ENCODE measurements around the gene SYT5. TPM values are rescaled to one million over a fixed set of nuclear protein-coding genes. Genes with fewer than 3 reads are reported as not detected.

The SYT5 gene
- total RNA-seq: 1 to 10 TPM in 1 of 4 donors, under 1 TPM in 2, not detected in 1; 0.48 to 9.6 (median 0.96) TPM

DNA sequence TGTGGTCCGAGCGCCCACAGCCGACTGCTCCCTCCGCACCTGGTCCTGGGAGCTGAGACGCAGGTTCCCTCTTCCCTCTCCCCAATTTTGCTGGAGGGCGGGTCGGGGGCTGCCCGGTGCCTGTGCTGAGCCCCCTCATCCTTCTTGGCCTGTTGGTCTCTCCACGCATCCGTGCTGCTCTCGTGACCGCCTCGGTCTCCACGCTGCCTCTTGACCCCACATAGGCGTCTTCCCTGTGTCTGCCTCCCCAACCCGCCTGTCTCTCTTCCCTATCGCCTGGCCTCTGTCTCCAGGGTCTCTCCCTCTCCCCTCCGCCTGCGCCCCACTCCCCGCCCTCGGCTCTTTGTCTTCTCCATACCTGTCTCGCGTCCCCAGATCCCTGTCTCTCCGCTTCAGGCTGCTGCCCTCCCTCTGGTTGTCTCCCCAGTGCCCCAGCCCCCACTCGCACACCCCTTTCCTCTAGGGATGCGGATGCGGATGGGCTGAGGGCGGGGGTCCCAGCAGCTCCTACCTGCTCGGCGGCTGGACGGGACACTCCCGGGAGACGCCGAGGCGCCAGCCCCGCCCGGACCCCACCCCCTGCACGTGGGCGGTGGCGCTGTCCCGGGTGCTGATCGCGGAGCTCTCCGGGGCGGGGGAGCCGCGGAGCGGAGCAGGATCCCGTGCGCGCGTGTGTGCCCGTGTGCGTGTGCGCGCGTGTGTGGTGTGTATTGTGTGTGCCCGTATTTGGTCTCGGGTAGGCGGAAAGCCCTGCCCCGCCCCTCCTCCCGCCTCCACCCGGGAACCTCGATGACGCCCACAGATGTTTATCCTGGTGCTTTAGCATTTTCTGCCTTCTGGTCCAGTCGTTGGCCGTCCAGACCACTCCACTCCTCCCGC is at the start of gene SYT5:
Gene SYT5, minus strand, starts transcription at position 684 of the 879 bp plus-strand sequence. CDS start 1,248 bp downstream, outside the sequence.
- peak within 1 kb of the TSS in 2 of 4 donors; percentile 9 to 10 for H3K4me3 ChIP-seq
- in situ Hi-C loops (cut with MboI; ENCODE audit: low pct_ligation_motif_present in 1 of 4, low pct_unique_long_range_greater_than_20kb in 1 of 4, low sequenced_read_pairs in 3 of 4) (no loop called here), intact Hi-C loops (cut with DNase I; ENCODE audit: low total_unique reads) (no loop called here)
- TF ChIP-seq EP300 (IDR thresholded peaks at IDR 0.05; ENCODE audit: low read depth): no peak
- TF ChIP-seq POLR2A (IDR thresholded peaks at IDR 0.05): no peak
- TF ChIP-seq, protein P1, sequence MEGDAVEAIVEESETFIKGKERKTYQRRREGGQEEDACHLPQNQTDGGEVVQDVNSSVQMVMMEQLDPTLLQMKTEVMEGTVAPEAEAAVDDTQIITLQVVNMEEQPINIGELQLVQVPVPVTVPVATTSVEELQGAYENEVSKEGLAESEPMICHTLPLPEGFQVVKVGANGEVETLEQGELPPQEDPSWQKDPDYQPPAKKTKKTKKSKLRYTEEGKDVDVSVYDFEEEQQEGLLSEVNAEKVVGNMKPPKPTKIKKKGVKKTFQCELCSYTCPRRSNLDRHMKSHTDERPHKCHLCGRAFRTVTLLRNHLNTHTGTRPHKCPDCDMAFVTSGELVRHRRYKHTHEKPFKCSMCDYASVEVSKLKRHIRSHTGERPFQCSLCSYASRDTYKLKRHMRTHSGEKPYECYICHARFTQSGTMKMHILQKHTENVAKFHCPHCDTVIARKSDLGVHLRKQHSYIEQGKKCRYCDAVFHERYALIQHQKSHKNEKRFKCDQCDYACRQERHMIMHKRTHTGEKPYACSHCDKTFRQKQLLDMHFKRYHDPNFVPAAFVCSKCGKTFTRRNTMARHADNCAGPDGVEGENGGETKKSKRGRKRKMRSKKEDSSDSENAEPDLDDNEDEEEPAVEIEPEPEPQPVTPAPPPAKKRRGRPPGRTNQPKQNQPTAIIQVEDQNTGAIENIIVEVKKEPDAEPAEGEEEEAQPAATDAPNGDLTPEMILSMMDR (IDR thresholded peaks at IDR 0.05): no peak
- no peak for TF ChIP-seq POLR2AphosphoS5 (IDR thresholded peaks at IDR 0.05)
- H3K36me3 ChIP-seq: no peaks in the 10 kb centered on the region
- H3K4me1 ChIP-seq: peaks cover 11 to 17% (median 15%) of the 10 kb centered on the region in 4 donors
- H3K9me3 ChIP-seq: no peaks in the 10 kb centered on the region
- H3K27ac ChIP-seq: no peak within 1 kb of the TSS
- H3K27me3 ChIP-seq: peaks cover 81% of the 10 kb centered on the region
- WGBS, 2 donors (ENCODE audit: low coverage in 1 of 2): 2 to 5% methylated on average over 6 to 42 of the region's 68 CpGs
- DNase-seq: peak; percentile 46

DNA sequence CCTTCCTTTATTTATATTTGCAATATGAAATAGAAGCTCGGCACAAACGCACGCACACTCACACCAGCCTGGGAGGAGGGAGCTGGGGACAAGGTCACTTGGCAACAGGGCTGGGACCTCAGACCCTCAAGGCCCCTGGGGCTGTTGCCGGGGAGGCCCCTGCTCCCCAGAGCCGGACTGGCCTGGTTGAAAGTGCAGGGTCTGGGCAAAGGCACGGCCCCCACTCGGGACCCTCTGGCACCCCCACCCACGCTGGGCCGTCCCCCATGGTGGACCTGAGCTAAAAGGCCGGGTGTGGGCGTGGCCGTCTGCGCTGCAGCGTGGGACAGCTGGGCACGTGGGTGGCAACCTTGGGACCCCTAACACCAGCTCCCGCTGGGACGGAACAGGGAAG is 49.7 kb upstream of the SYT5 start:
- Histone ChIP-seq H3K9me3 (no peaks in the 10 kb centered on the region), H3K27me3 (no peaks in the 10 kb centered on the region), H3K27ac (no peak overlapping the region), H3K4me1 (peaks cover 0 to 6% (median 0%) of the 10 kb centered on the region in 4 donors), H3K36me3 (peaks cover 0 to 27% (median 10%) of the 10 kb centered on the region in 4 donors), H3K4me3 (no peak overlapping the region)
- DNase-seq: no peak
- intact Hi-C loops (cut with DNase I; ENCODE audit: low total_unique reads) (loop anchor here (1.0 kb wide), 1 partner anchor 144 kb away; no protein-coding TSS in a partner anchor), in situ Hi-C loops (cut with MboI; ENCODE audit: low pct_ligation_motif_present in 1 of 4, low pct_unique_long_range_greater_than_20kb in 1 of 4, low sequenced_read_pairs in 3 of 4) (no loop called here)
- TF ChIP-seq EP300 (IDR thresholded peaks at IDR 0.05; ENCODE audit: low read depth): no peak
- TF ChIP-seq, protein P1 (IDR thresholded peaks at IDR 0.05): no peak
- TF ChIP-seq POLR2AphosphoS5 (IDR thresholded peaks at IDR 0.05): no peak
- no peak for TF ChIP-seq POLR2A (IDR thresholded peaks at IDR 0.05)
- whole genome bisulfite sequencing, 2 donors (ENCODE audit: low coverage in 1 of 2): 87% methylated on average over 17 of the region's 17 CpGs; no CpG with 5 or more reads in 1 of the 2 donors

DNA sequence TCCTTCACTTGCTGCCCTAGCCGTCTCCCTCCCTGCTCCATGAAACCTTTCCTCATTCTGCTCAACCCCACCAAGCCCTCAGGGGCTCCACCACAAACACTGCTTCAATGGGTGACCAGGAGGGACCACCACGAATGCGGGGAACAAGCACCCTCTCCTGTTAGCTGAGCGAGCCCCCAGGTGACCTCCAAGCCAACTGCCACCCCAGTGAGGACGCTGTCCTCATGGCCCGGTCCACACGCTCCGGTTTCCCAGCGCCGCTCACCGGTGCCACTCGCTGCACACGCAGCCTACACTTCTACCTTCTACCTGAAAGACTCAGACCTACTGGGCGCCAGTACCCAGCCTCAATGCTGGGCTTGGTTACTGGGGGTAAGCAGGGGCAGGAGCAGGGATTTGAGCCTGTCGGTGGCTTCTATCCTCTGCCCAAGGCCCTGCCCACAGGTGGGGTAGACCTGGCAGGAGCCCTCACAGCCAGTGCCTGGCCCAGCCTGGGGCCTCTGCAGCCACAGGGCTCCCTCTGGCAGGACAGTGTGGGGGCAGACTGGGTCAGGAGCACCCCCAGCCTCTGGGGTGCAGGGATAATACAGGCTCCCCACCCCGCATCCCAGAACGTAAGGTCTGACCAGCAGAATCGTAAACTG is 49.2 kb upstream of the SYT5 start:
- no peak overlapping the region for H3K4me3 ChIP-seq
- H3K27me3 ChIP-seq: no peaks in the 10 kb centered on the region
- TF ChIP-seq EP300 (IDR thresholded peaks at IDR 0.05; ENCODE audit: low read depth): no peak
- TF ChIP-seq POLR2A (IDR thresholded peaks at IDR 0.05): no peak
- TF ChIP-seq, protein P1 (IDR thresholded peaks at IDR 0.05): no peak
- TF ChIP-seq POLR2AphosphoS5 (IDR thresholded peaks at IDR 0.05): no peak
- peaks cover 0 to 6% (median 0%) of the 10 kb centered on the region in 4 donors for H3K4me1 ChIP-seq
- H3K36me3 ChIP-seq: peaks cover 0 to 27% (median 8%) of the 10 kb centered on the region in 4 donors
- intact Hi-C loops (cut with DNase I; ENCODE audit: low total_unique reads): loop anchor here (1.0 kb wide), 1 partner anchor 144 kb away; no protein-coding TSS in a partner anchor
- H3K9me3 ChIP-seq: no peaks in the 10 kb centered on the region
- no peak for DNase-seq
- in situ Hi-C loops (cut with MboI; ENCODE audit: low pct_ligation_motif_present in 1 of 4, low pct_unique_long_range_greater_than_20kb in 1 of 4, low sequenced_read_pairs in 3 of 4): no loop called here
- no peak overlapping the region for H3K27ac ChIP-seq
- WGBS, 2 donors (ENCODE audit: low coverage in 1 of 2): 20 to 91% methylated on average over 1 to 18 of the region's 18 CpGs

Data from transverse colon (tissue), 4 donors.